VCaP (cell line): ENCODE results near the gene ACOT8.

ENCODE experiments used
- H3K27ac ChIP-seq: fragments of 450-650 bp; 2 replicates; pipeline ENCODE4 v1.5.1; 2017
- CTCF ChIP-seq: fragments of 450-650 bp; conservative IDR thresholded peaks from 2 replicates; pipeline ENCODE4 v1.5.1; 2017; ENCODE audit warnings: mild to moderate bottlenecking, moderate library complexity

ACOT8 gene

GRCh38 chr20:45860560-45861220 lies 3.5 kb upstream of the ACOT8 start:
- TF ChIP-seq CTCF: no peak
- H3K27ac ChIP-seq: peak overlapping the region; percentile 49

DNA sequence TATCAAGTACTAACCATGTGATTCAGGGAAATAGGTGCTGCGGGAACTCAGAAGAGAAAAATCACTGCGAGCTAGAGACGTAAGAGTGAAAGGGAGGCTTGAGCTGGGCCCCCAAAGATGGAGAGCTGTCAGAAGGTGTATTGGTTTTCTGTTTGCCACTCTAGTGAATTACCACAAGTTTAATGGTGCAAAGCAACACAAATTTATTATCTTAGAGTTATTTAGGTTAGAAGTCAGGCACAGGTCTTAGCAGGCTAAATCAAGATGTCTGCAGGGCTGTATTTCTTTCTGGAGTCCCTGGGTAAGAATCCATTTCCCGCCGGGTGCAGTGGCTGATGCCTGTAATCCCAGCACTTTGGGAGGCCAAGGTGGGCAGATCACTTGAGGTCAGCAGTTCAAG lies 2.7 kb upstream of the ACOT8 start:
- H3K27ac ChIP-seq: no peak overlapping the region
- no peak for TF ChIP-seq CTCF

DNA sequence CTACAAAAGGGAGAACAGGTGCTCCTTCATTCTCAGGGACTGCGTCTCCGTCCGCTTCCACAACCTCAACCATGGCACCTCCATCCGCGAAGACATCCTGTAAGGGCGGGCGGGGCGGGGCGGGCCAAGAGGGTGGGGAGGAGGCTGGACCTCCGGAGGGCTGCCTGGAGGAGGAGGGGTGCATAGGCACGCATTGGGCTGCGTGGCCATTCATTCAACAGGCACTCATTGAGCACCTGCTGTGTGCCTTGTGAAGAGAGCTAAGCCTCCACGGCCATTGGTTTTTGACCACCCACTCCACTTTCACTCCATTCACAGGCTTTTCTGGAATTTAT lies 657 bp upstream of the ACOT8 start:
- peak overlapping the region; percentile 90 for H3K27ac ChIP-seq
- TF ChIP-seq CTCF: no peak

GRCh38 chr20:45853484-45853883 lies 3.7 kb downstream of the ACOT8 start:
- no peak for TF ChIP-seq CTCF
- H3K27ac ChIP-seq: no peak overlapping the region

GRCh38 chr20:45852326-45852725 lies 4.9 kb downstream of the ACOT8 start:
- no peak for TF ChIP-seq CTCF
- H3K27ac ChIP-seq: no peak overlapping the region

DNA sequence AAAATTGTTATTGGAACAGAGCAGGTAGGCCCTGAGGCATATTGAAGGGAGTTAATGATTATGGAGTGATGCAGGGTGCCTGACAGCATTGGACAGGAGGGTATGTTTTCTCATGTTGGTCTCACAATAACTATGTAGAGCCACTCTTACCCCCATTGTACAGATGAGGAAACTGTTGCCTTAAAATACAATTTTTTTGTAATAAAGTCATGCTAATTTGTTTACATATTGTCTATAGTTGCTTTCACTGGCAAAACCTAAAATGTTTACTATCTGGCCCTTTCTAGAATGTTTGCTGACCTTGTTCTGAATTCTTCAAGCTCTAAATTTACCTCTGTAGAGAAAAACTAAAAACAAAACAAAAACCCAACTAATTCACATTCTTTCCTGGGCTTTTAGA lies 5.7 kb downstream of the ACOT8 start:
- no peak overlapping the region for H3K27ac ChIP-seq
- TF ChIP-seq CTCF: no peak

DNA sequence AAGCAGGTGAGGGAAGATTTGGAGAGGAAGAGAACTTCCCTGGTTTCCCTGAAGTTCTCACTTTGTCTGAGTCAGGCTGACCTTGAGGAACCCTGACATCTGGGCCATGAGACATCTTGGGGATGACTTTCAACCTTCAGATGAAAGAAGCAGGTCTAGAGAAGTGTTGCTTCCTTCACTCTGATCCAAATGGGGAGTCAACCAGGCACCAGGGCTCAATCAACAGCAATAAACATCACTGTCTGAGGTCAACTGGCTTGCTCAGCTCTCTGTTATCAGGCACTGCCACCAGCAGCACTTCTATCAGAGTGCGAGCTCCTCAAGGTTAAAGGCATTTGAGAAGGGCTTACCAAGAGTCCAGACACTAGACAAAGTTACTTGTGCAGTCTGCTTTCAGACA lies 6.3 kb downstream of the ACOT8 start:
- TF ChIP-seq CTCF: no peak
- no peak overlapping the region for H3K27ac ChIP-seq

GRCh38 chr20:45850238-45850637 lies 7.0 kb downstream of the ACOT8 start:
- TF ChIP-seq CTCF: no peak
- no peak overlapping the region for H3K27ac ChIP-seq
